K562 (cell line): ENCODE results near the gene MKNK2. TPM values are rescaled to one million over a fixed set of nuclear protein-coding genes. Genes with fewer than 3 reads are reported as not detected.

ENCODE experiments used
- ATF7 ChIP-seq: fragments of 450-650 bp; IDR thresholded peaks from 2 replicates; pipeline ENCODE4 v1.7.1; 2014; ENCODE audit warnings: mild to moderate bottlenecking, moderate library complexity
- BACH1 ChIP-seq: fragments of 200-800 bp; sonication (Bioruptor generic); IDR thresholded peaks from 2 replicates; pipeline ENCODE4 v1.6.1; 2016; ENCODE audit warnings: missing genetic modification characterization, missing compliant biosample characterization
- BCOR ChIP-seq: fragments of 450-650 bp; IDR thresholded peaks from 2 replicates; pipeline ENCODE4 v1.6.1; 2016
- CHCHD3 ChIP-seq: fragments of 250-450 bp; sonication (Bioruptor Pico); IDR thresholded peaks from 2 replicates; pipeline ENCODE4 v2.1.2; 2022; ENCODE audit warnings: mild to moderate bottlenecking
- CSDE1 ChIP-seq, 2 experiments: fragments of 450-650 bp; IDR thresholded peaks; 2 replicates each; pipeline ENCODE4 v1.6.1; 2016; ENCODE audit warnings: mild to moderate bottlenecking in 1 of 2
- E2F1 ChIP-seq: sonication (generic); formaldehyde crosslinking; IDR thresholded peaks from 2 replicates; pipeline ENCODE4 v1.8.1; 2023; ENCODE audit warnings: mild to moderate bottlenecking, missing genetic modification reagents, moderate library complexity
- ETS1 ChIP-seq: conservative IDR thresholded peaks from 2 replicates; pipeline ENCODE4 v1.6.1; 2011; ENCODE audit warnings: low read depth, mild to moderate bottlenecking, low read length; ENCODE audit not compliant: control insufficient read depth
- EWSR1 ChIP-seq: fragments of 450-650 bp; IDR thresholded peaks from 2 replicates; pipeline ENCODE4 v1.6.1; 2018; ENCODE audit warnings: borderline replicate concordance, mild to moderate bottlenecking, low read depth, moderate library complexity; ENCODE audit not compliant: partially characterized antibody
- GATAD2A ChIP-seq: fragments of 450-650 bp; IDR thresholded peaks from 2 replicates; pipeline ENCODE4 v1.6.1; 2017
- HDAC2 ChIP-seq: fragments of 450-650 bp; IDR thresholded peaks from 2 replicates; pipeline ENCODE4 v1.6.1; 2016; ENCODE audit warnings: mild to moderate bottlenecking
- HNRNPLL ChIP-seq: fragments of 200-400 bp; formaldehyde crosslinking; IDR thresholded peaks from 2 replicates; pipeline ENCODE4 v1.6.1; 2017; ENCODE audit warnings: low read length, low read depth, mild to moderate bottlenecking; ENCODE audit not compliant: poor library complexity, severe bottlenecking
- HNRNPUL1 ChIP-seq: fragments of 200-400 bp; formaldehyde crosslinking; IDR thresholded peaks from 2 replicates; pipeline ENCODE4 v1.6.1; 2017; ENCODE audit warnings: low read length
- IRF2 ChIP-seq: sonication (generic); formaldehyde crosslinking; IDR thresholded peaks from 2 replicates; pipeline ENCODE4 v1.8.1; 2022; ENCODE audit warnings: mild to moderate bottlenecking, missing genetic modification reagents
- LEF1 ChIP-seq: fragments of 450-650 bp; IDR thresholded peaks from 2 replicates; pipeline ENCODE4 v1.6.1; 2016; ENCODE audit warnings: mild to moderate bottlenecking
- MTA3 ChIP-seq: fragments of 450-650 bp; formaldehyde crosslinking; IDR thresholded peaks from 2 replicates; pipeline ENCODE4 v1.6.1; 2017; ENCODE audit warnings: mild to moderate bottlenecking, borderline replicate concordance
- MXI1 ChIP-seq: IDR thresholded peaks from 2 replicates; pipeline ENCODE4 v1.6.1; 2011; ENCODE audit warnings: low read depth, mild to moderate bottlenecking, improper control_type of control experiment, low read length
- NR0B1 ChIP-seq: fragments of 450-650 bp; IDR thresholded peaks from one replicate; pipeline ENCODE4 v1.6.1; 2018; ENCODE audit warnings: mild to moderate bottlenecking, moderate library complexity; ENCODE audit not compliant: partially characterized antibody
- NR3C1 ChIP-seq: sonication (generic); formaldehyde crosslinking; IDR thresholded peaks from 2 replicates; pipeline ENCODE4 v1.8.1; 2022; ENCODE audit warnings: missing genetic modification reagents
- RBM14 ChIP-seq: fragments of 200-400 bp; formaldehyde crosslinking; IDR thresholded peaks from 2 replicates; pipeline ENCODE4 v1.6.1; 2018; ENCODE audit warnings: low read depth, mild to moderate bottlenecking, low read length, moderate library complexity, borderline replicate concordance; ENCODE audit not compliant: insufficient read depth
- SMARCB1 ChIP-seq: IDR thresholded peaks from 2 replicates; pipeline ENCODE4 v1.6.1; 2011; ENCODE audit warnings: improper control_type of control experiment, low read depth; ENCODE audit not compliant: insufficient read length
- TAF7 ChIP-seq: fragments of 450-650 bp; IDR thresholded peaks from 2 replicates; pipeline ENCODE4 v1.6.1; 2016; ENCODE audit warnings: missing genetic modification characterization, missing compliant biosample characterization
- TCFL5 ChIP-seq: fragments of 250-450 bp; sonication (Bioruptor Pico); conservative IDR thresholded peaks from 2 replicates; pipeline ENCODE4 v1.6.1; 2021; ENCODE audit warnings: mild to moderate bottlenecking, moderate library complexity, matching md5 sums
- TEAD2 ChIP-seq: fragments of 450-650 bp; IDR thresholded peaks from 2 replicates; pipeline ENCODE4 v1.6.1; 2016; ENCODE audit warnings: missing genetic modification characterization, control low read depth, missing compliant biosample characterization
- ZBTB7A ChIP-seq: IDR thresholded peaks from 2 replicates; pipeline ENCODE4 v1.6.1; 2011; ENCODE audit warnings: low read depth, mild to moderate bottlenecking, low read length, moderate library complexity, borderline replicate concordance; ENCODE audit not compliant: control insufficient read depth
- ZC3H4 ChIP-seq: sonication (generic); formaldehyde crosslinking; IDR thresholded peaks from 2 replicates; pipeline ENCODE4 v1.9.0; 2021; ENCODE audit warnings: missing genetic modification reagents, borderline replicate concordance
- ZNF124 ChIP-seq: sonication (generic); formaldehyde crosslinking; IDR thresholded peaks from 2 replicates; pipeline ENCODE4 v1.8.1; 2022; ENCODE audit warnings: missing genetic modification reagents
- ZNF239 ChIP-seq: fragments of 250-450 bp; sonication (Bioruptor Pico); IDR thresholded peaks from 2 replicates; pipeline ENCODE4 v1.4.0; 2020; ENCODE audit warnings: mild to moderate bottlenecking
- ZNF354B ChIP-seq: fragments of 250-450 bp; sonication (Bioruptor Pico); IDR thresholded peaks from 2 replicates; pipeline ENCODE4 v1.4.0; 2020
- polyA plus RNA-seq, 8 experiments: library from polyadenylated mRNA; depleted of rRNA in 4 of 8; stranded (reverse) in 5 of 8; unstranded in 3 of 8; fragments of >200 nt; fragmentation: Nextera tagmentation in 2 of 8; fragmentation: Illumina TruSeq in 1 of 8; extraction: Ambion mirVana in 2 of 8; extraction: Trizol in 1 of 8; gene quantifications; 2 replicates each; pipeline versions ENCODE4 v1.2.1 to v1.2.3, GENCODE V29; 2011 to 2014; ENCODE audit warnings: inconsistent platforms in 1 of 8, missing spikeins in 1 of 8
- total RNA-seq, 7 experiments: library from RNA; depleted of rRNA in 6 of 7; stranded (reverse); fragments of >200 nt in 6 of 7; fragmentation: Illumina TruSeq in 2 of 7; extraction: Trizol in 2 of 7; gene quantifications; 2 replicates each; pipeline versions ENCODE4 v1.2.1 to v1.2.3, GENCODE V29; 2011 to 2021; ENCODE audit warnings: low replicate concordance in 1 of 7

The MKNK2 gene
- total and polyA plus RNA-seq, 9 of the 15 experiments (the other 6 are each of a cell fraction or from before 2014, with no cell fraction given): 5.1 to 191 (median 51.9) TPM

- peak; percentile 57; the same call in 1 of the 2 replicates for TF ChIP-seq ZBTB7A
- no peak for TF ChIP-seq TEAD2 (tag)
- TF ChIP-seq SMARCB1: no peak
- TF ChIP-seq CSDE1 (IDR thresholded peaks at IDR 0.05): peak in 1 of 2 experiments; percentile 74; a peak in 2 of 4 replicates
- no peak for TF ChIP-seq LEF1
- no peak for TF ChIP-seq E2F1 (CRISPR knock-in tag)
- peak; percentile 82 for TF ChIP-seq ATF7
- no peak for TF ChIP-seq HNRNPUL1
- no peak for TF ChIP-seq EWSR1
- TF ChIP-seq HDAC2: no peak
- TF ChIP-seq GATAD2A: no peak
- no peak; the same call in 1 of the 2 replicates for TF ChIP-seq BACH1 (tag)
- peak; percentile 97 for TF ChIP-seq ZC3H4 (CRISPR knock-in tag)
- TF ChIP-seq NR3C1: no peak
- no peak for TF ChIP-seq RBM14
- TF ChIP-seq CHCHD3: peak; percentile 79; the same call in 1 of the 2 replicates
- TF ChIP-seq IRF2: no peak
- no peak for TF ChIP-seq ZNF354B (CRISPR knock-in tag)
- no peak for TF ChIP-seq TCFL5 (CRISPR knock-in tag)
- peak; percentile 93 for TF ChIP-seq MXI1
- no peak; the same call in 1 of the 2 replicates for TF ChIP-seq MTA3
- TF ChIP-seq TAF7 (tag): no peak
- no peak for TF ChIP-seq ZNF239 (CRISPR knock-in tag)
- peak; percentile 41; the same call in 1 of the 2 replicates for TF ChIP-seq ETS1
- TF ChIP-seq ZNF124 (CRISPR knock-in tag): no peak
- TF ChIP-seq BCOR: no peak
- TF ChIP-seq NR0B1: no peak
- TF ChIP-seq HNRNPLL: peak; percentile 28
Measured at GRCh38 chr19:2061495-2062388, 10.7 kb upstream of the MKNK2 start (continued).
